NCI-H1105 treated with DMSO at 0.1 percent for 48 hours (cell line): Measurements from ENCODE around the gene PCDHB14.
"Not testable (repeated sequence)": the region's sequence is repeated elsewhere in the genome, so short reads cannot be mapped to it uniquely, and the experiment has no call there.

Experiments
- DNase-seq: peaks from one replicate; lab custom pipeline; 2025; lab: John Stamatoyannopoulos, UW

The PCDHB14 gene

GRCh38 chr5:141210281-141210680 is 12.9 kb upstream of the PCDHB14 start:
- DNase-seq: not testable (repeated sequence)

GRCh38 chr5:141210849-141211248 is 12.3 kb upstream of the PCDHB14 start:
- not testable (repeated sequence) for DNase-seq

DNA sequence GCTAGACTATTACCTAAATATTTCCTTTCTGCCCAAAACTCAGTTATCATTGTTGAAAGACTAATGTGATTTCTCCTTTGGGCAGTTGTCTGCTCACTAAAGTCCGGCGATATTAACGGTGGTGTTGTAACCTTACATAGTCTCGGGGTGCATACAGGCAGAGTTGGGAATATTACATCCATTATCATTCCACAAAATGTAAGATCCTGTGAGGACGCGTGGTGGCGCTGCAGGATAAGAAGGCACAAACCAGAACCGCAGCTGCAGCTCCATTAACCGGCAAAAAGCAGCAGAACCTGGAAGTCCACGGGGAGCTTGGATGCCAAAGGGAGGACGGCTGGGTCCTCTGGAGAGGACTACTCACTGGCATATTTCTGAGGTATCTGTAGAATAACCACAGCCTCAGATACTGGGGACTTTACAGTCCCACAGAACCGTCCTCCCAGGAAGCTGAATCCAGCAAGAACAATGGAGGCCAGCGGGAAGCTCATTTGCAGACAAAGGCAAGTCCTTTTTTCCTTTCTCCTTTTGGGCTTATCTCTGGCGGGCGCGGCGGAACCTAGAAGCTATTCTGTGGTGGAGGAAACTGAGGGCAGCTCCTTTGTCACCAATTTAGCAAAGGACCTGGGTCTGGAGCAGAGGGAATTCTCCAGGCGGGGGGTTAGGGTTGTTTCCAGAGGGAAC is 9.3 kb upstream of the PCDHB14 start, which contains the start of gene PCDHB13:
Gene PCDHB13, plus strand, starts transcription at position 264 of the 684 bp plus-strand sequence. Its CDS starts 205 bp downstream, at position 469.
- not testable (repeated sequence) for DNase-seq

DNA sequence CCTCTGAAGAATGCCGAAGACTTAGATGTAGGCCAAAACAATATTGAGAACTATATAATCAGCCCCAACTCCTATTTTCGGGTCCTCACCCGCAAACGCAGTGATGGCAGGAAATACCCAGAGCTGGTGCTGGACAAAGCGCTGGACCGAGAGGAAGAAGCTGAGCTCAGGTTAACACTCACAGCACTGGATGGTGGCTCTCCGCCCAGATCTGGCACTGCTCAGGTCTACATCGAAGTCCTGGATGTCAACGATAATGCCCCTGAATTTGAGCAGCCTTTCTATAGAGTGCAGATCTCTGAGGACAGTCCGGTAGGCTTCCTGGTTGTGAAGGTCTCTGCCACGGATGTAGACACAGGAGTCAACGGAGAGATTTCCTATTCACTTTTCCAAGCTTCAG is 8.6 kb upstream of the PCDHB14 start:
- not testable (repeated sequence) for DNase-seq

DNA sequence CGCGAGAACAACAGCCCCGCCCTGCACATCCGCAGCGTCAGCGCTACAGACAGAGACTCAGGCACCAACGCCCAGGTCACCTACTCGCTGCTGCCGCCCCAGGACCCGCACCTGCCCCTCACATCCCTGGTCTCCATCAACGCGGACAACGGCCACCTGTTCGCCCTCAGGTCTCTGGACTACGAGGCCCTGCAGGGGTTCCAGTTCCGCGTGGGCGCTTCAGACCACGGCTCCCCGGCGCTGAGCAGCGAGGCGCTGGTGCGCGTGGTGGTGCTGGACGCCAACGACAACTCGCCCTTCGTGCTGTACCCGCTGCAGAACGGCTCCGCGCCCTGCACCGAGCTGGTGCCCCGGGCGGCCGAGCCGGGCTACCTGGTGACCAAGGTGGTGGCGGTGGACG is 7.6 kb upstream of the PCDHB14 start:
- DNase-seq: not testable (repeated sequence)

- not testable (repeated sequence) for DNase-seq
Measured at GRCh38 chr5:141216035-141216434, 7.1 kb upstream of the PCDHB14 start.

DNA sequence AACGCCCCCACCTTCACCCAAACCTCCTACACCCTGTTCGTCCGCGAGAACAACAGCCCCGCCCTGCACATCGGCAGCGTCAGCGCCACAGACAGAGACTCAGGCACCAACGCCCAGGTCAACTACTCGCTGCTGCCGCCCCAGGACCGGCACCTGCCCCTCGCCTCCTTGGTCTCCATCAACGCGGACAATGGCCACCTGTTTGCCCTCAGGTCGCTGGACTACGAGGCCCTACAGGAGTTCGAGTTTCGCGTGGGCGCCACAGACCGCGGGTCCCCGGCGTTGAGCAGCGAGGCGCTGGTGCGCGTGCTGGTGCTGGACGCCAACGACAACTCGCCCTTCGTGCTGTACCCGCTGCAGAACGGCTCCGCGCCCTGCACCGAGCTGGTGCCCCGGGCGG is 1.7 kb downstream of the PCDHB14 start:
- DNase-seq: not testable (repeated sequence)

DNA sequence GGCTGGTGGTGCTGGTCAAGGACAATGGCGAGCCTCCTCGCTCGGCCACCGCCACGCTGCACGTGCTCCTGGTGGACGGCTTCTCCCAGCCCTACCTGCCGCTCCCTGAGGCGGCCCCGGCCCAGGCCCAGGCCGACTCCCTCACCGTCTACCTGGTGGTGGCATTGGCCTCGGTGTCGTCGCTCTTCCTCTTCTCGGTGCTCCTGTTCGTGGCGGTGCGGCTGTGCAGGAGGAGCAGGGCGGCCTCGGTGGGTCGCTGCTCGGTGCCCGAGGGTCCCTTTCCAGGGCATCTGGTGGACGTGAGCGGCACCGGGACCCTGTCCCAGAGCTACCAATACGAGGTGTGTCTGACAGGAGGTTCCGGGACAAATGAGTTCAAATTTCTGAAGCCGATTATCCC is 2.3 kb downstream of the PCDHB14 start:
- not testable (repeated sequence) for DNase-seq

DNA sequence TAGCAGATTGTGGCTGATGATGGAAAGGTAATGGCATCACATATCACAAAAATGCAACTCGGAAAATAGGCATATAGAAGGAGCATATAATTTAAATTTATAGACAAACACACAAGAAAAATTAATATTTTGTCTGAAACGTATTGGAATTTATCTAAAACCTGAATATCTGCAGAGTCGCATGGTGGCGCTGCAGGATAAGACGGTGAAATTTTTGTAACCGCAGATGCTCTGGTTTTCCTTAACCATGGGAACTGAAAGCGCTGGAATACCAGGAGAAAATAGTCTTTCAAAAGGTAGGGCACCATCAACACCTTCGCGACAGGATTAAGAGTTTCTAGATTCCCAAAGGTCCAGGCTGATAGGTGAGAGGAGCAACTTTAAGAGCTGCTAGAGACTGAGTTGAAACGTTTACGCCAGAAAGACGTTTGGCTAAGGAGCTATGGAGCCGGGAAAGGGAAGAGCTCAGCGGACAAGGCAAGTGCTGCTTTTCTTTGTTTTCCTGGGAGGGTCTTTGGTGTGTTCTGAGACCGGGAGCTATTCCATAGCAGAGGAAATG is 11.0 kb downstream of the PCDHB14 start:
- DNase-seq: no peak

- not testable (repeated sequence) for DNase-seq
Measured at GRCh38 chr5:141235922-141236321, 12.8 kb downstream of the PCDHB14 start.

- DNase-seq: no peak
Measured at GRCh38 chr5:141236516-141237313, 13.6 kb downstream of the PCDHB14 start.

DNA sequence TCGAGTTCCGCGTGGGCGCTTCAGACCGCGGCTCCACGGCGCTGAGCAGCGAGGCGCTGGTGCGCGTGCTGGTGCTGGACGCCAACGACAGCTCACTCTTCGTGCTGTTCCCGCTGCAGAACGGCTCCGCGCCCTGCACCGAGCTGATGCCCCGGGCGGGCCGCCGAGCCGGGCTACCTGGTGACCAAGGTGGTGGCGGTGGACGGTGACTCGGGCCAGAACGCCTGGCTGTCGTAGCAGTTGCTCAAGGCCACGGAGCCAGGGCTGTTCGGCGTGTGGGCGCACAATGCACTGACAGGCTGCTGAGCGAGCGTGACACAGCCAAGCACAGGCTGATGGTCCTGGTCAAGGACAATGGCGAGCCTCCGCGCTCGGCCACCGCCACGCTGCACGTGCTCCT is 18.4 kb downstream of the PCDHB14 start:
- DNase-seq: no peak

DNA sequence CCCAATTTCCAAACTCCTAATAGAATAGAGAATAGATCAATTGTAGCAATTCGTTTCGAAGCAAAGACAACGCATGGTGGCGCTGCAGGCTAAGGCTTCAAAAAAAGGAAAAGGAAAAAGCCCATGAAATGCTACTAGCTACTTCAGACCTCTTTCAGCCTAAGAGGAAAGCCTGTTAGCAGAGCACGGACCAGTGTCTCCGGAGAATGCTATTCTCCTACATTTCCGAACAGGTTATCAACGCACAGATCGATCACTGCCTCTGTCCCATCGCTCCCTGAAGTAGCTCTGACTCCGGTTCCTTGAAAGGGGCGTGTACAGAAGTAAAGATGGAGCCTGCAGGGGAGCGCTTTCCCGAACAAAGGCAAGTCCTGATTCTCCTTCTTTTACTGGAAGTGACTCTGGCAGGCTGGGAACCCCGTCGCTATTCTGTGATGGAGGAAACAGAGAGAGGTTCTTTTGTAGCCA is 22.1 kb downstream of the PCDHB14 start, which contains the start of gene PCDHB15:
Gene PCDHB15, plus strand, starts transcription at position 146 of the 468 bp plus-strand sequence. Its CDS starts 184 bp downstream, at position 330.
- no peak for DNase-seq

DNA sequence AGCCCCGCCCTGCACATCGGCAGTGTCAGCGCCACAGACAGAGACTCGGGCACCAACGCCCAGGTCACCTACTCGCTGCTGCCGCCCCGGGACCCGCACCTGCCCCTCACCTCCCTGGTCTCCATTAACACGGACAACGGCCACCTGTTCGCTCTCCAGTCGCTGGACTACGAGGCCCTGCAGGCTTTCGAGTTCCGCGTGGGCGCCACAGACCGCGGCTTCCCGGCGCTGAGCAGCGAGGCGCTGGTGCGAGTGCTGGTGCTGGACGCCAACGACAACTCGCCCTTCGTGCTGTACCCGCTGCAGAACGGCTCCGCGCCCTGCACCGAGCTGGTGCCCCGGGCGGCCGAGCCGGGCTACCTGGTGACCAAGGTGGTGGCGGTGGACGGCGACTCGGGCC is 23.8 kb downstream of the PCDHB14 start:
- DNase-seq: not testable (repeated sequence)

DNA sequence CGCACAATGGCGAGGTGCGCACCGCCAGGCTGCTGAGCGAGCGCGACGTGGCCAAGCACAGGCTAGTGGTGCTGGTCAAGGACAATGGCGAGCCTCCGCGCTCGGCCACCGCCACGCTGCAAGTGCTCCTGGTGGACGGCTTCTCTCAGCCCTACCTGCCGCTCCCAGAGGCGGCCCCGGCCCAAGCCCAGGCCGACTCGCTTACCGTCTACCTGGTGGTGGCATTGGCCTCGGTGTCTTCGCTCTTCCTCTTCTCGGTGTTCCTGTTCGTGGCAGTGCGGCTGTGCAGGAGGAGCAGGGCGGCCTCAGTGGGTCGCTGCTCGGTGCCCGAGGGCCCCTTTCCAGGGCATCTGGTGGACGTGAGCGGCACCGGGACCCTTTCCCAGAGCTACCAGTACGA is 24.3 kb downstream of the PCDHB14 start:
- not testable (repeated sequence) for DNase-seq

- DNase-seq: no peak
Measured at GRCh38 chr5:141250576-141250975, 27.4 kb downstream of the PCDHB14 start.

DNA sequence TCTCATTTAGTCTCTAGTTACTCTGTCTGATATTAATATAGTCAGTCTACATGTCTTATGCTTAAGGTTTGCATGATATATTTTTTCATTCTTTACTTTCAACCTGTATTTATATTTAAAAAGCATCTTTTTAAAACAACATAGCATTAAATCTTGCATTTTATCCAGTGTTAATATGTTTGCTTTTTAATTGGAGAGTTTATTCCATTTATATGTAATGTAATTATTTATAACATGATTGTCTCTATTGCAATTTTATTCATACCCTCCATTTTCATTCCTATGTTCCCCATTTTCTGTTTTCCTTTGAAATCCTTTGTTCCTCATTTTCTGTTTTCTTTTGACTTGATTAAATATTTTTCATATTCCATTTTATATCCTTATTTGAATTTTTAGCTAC is 35.3 kb downstream of the PCDHB14 start:
- no peak for DNase-seq

DNA sequence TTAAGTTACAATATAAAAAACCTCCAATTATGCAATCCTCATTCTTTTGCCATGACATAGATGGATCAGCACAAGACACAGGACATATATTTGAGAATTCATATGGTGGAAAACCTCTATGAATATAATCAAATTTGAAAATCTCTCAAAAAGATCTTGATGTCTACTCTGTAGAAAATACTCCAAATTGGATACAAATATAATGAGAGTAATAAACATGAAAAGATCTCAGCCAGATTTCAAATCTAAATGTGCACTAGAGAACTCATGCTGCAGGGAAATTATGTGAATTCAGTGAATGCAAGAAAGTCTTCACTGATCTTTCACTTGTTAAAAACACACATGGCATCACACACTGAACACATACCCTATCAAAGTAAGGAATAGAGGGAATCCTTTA is 35.8 kb downstream of the PCDHB14 start:
- DNase-seq: no peak

DNA sequence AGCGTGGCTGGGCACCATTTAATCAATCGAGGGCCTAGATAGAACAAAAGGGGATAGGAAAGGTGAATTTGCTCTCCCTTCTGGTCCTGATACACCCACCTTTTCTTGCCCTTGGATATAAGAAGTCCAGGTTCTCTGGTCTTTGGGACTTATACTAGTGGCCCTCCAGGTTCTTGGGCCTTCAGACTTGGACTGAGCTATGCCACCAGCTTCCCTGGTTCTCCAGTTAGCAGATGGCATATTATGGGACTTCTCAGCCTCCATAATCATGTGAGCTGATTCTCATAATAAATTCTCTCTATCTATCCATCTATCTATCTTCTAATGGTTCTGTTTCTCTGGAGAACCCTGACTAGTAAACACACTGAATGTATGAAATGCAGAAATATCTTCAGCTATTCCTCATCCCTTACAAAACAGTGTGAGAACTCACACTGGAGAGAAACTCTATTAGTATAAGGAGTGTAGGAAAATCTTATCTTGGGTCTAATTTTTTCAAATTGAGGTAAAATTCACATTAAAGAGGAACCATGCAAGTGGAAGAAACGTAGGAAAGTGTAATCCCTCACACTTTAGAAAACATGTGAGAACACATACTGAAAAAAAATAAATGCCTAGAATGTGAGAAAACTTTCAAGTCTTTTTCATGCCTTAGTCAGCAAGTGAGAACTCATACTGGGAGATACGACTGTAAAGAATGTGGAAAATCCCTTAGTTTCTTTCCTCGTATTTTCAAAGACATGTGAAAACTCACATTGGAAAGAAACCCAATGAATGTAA is 37.5 kb downstream of the PCDHB14 start:
- peak; percentile 0 for DNase-seq

- no peak for DNase-seq
Measured at GRCh38 chr5:141261238-141261546, 38.0 kb downstream of the PCDHB14 start.

DNA sequence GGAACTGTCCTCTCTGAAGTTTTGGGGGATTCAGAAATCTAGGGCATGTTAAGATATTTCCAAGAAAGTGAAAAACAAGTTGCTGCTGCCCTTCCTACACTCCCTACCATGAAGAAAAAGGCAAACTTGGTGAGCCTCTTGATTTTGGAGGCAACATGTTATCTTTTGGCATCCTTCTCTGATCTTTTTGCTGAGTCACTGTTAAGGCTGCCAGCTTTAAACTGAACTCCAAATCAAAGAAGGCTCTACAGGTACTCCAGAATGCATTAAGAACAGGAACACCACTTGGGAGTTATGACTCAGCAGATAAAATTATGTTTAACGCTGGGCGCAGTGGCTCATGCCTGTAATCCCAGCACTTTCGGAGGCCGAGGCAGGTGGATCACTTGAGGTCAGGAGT is 46.1 kb downstream of the PCDHB14 start:
- no peak for DNase-seq

DNA sequence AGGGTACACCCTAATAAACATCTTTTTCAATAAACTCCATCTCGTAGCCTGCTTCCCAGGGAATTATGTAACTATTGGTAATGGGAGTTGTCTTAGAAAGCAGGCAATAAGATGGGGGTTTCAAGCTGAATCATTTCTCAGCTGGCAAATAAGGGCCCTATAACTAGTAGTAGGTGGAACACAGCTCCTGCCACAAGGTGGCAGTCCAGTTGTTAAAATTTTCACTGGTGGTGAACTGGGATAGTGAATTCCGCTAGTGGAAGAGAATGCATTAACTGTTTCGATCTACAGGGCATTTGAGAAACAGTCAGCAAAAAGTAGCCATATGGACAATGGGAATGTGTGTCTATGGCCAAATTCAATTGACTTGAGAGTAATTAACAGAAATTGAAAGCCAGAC is 49.8 kb downstream of the PCDHB14 start:
- no peak for DNase-seq
